ENCODE data around the gene FNDC1.

The FNDC1 gene

DNA sequence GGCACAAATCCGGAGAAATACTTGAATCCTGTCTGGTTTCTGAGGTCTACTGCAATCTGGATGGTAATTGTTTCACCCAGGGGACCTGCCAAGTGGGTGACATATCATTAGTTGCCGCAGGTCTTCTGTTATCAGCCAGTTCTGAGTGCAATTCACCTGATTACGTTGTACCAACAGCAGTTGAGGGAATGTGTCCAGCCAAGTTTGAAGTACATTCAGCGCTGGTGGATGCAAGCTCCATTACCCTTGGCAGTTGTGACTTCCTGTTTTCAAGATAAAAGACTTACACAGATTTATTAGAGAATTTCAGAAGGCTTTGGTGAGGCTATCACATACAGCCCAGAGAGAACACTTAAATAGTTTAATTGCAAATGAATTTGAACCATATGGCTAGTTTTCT lies 42.8 kb downstream of the FNDC1 start:
- peak; percentile 7 for DNase-seq (ENCODE audit: low read depth)

DNA sequence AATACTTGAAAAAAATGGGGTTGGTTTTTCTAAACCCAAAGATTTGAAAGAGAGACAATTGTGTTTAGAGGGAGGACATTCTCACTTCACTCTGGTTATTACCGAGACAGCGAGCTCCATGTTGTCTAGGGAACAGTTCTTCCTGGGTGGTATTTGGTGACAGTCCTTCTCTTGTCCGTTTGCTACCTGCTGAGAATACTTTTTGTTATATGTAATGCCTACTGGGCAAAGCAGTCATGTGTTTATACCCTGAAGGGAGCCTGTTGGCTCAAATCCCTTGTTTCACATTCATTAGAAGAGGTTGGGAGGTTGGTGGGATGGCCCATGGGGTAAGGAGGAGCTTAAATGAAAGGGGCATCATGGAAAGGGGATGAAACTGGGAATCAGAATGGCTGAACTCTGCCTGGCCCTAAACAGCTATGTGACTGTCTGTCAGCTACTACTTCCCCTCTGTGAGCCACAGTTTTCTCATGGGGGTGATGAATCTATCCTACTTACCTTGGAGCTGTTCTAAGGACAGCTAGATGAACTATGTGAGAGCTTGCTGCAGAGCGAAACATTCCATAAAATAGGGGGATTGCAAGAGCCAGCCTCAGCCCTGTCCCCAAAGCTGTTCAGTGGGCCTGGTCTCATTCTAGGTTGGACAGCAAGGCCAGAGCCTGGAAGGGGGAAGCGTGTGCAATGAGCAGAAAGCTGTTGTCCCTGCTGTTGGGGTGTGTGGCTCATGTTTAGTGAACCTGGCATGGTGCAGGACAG lies 43.5 kb downstream of the FNDC1 start:
- no peak for DNase-seq (ENCODE audit: low read depth)

GRCh38 chr6:159213405-159213804 lies 44.2 kb downstream of the FNDC1 start:
- no peak for DNase-seq (ENCODE audit: low read depth)

GRCh38 chr6:159214281-159214680 lies 45.1 kb downstream of the FNDC1 start:
- no peak for DNase-seq (ENCODE audit: low read depth)

DNA sequence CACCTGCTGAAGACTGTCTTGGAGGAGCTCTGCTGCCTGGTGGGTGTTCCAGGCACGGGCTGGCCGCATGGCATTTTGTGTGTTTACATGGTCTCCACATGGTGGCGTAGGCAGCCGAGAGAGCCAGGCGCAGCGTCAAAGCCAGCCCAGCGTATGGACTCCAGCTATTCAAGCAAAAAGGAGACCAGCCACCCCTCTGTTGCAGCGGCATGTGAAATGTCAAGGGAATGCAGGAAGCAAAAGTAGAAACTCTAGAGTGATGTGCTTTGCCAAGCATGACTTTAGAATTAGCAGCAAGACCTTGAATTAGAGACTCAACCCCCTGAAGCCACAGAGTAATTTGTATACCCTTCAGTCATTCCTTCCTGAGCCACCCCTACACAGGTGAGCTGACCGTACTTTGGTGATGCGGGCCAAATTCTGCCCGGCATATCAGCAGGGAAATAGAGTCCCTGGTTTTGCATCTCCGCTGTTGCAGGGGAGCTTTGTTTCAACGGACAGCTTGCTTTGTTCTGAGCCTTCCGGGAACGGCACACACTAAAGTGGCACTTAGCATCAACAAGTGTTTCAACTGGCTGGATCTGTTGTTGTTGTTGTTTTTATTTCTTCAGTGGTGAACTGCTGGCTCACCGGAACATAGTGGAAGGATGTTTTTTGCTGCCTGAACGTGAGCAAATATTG lies 48.5 kb downstream of the FNDC1 start:
- peak; percentile 38 for DNase-seq (ENCODE audit: low read depth)

DNA sequence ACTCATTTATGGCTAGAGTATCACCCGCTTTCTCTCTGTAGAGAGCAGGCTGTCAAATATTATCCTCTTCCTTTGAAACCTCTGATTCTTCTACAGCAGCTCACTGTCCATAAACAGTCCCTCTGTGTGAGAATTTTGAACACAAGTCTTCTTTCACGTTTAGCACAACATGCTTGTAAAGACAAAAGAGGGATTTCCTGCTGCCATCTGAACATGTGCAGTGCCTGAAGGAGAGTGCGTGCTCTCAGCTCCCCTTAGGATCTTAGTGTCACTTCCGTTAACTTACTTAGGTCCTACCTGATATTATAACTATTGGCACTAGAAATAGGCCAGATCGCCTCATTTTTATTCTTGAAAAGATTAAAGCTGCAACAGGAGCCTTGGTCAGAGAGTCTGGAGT lies 50.9 kb downstream of the FNDC1 start:
- no peak for DNase-seq (ENCODE audit: low read depth)

DNA sequence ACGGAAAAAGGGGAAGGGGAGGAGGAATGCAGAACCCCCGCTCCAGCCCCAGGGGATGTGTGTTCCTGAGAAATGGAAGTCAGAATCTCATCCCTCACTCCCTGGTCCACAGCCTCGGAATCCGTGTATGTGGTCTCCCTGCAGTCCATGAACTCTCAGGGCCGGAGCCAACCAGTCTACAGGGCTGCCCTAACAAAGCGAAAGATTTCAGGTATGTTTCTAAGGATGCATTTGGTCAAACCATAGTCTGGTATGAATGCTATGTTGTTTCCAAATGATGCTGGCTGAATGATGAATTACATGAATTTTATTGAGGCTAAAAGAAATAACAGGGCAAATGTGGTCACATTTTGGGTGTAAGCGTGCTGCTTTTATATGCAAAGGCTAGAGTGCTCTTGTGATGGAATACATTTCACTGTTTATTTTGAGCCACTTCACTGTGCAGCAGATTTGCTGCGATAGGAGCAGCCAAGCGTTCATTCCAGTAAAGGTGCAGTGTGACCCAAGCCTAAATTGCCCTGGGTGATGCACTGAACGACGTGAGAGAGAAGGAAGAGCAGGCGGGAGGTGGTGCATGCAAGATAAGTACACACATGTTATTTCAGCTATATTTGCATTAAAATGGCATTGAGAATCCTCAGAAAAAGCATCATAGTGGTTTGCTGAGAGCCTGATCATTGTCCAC lies 52.4 kb downstream of the FNDC1 start:
- no peak for DNase-seq (ENCODE audit: low read depth)

DNA sequence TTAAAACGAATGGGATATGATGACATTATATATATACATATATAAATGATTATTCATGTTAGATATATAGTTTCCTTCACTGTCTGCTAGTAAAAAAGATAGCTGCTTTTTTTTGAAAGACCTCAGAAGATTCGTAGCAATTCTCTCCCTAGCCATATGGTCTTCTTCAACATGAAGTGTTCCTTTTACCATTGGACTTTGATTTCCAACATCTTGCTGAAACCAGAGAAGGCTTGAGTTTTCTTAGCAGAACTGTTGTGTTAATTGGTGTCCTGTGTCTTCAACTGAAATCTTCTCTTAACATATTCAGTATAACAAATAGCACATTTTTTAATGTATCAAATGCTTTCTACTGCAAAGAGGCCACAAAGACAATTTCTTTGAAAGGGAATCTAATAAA lies 55.3 kb downstream of the FNDC1 start:
- no peak for DNase-seq (ENCODE audit: low read depth)

- DNase-seq (ENCODE audit: low read depth): no peak
Measured at GRCh38 chr6:159229651-159230051, 60.5 kb downstream of the FNDC1 start.

DNA sequence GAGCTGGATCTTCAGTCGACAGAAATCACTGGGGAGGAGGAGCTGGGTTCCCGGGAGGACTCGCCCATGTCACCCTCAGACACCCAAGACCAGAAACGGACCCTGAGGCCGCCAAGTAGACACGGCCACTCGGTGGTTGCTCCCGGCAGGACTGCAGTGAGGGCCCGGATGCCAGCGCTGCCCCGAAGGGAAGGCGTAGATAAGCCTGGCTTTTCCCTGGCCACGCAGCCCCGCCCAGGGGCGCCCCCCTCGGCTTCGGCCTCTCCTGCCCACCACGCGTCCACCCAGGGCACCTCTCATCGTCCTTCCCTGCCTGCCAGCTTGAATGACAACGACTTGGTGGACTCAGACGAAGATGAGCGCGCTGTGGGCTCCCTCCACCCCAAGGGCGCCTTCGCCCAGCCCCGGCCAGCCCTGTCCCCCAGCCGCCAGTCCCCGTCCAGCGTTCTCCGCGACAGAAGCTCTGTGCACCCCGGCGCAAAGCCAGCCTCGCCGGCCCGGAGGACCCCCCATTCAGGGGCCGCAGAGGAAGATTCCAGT lies 63.0 kb downstream of the FNDC1 start:
- no peak for DNase-seq (ENCODE audit: low read depth)

GRCh38 chr6:159232751-159233150 lies 63.6 kb downstream of the FNDC1 start:
- DNase-seq (ENCODE audit: low read depth): no peak

GRCh38 chr6:159233365-159234101 lies 64.3 kb downstream of the FNDC1 start:
- no peak for DNase-seq (ENCODE audit: low read depth)

GRCh38 chr6:159234102-159234553 lies 64.9 kb downstream of the FNDC1 start:
- DNase-seq (ENCODE audit: low read depth): no peak

GRCh38 chr6:159238920-159239558 lies 69.8 kb downstream of the FNDC1 start:
- DNase-seq (ENCODE audit: low read depth): no peak

DNA sequence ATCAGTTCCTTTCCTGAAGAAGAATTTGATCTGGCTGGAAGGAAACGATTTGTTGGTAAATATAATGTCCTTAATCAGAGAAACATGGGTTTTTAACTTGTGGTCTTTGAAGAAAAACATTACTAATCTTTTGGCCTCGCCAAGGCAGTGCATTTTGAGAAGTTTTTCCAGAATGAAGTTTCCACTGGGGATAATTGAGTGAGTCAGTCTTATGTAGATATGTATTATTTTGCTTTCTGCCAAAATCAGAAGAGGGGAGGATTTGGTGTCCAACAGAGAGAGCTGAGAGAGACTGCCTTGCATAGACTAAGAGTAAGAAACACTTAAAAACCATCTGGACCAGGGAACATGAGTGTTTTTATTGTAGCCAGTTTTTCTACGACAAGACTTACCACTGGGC lies 79.9 kb downstream of the FNDC1 start:
- no peak for DNase-seq (ENCODE audit: low read depth)

- DNase-seq (ENCODE audit: low read depth): no peak
Measured at GRCh38 chr6:159249752-159250151, 80.6 kb downstream of the FNDC1 start.

DNA sequence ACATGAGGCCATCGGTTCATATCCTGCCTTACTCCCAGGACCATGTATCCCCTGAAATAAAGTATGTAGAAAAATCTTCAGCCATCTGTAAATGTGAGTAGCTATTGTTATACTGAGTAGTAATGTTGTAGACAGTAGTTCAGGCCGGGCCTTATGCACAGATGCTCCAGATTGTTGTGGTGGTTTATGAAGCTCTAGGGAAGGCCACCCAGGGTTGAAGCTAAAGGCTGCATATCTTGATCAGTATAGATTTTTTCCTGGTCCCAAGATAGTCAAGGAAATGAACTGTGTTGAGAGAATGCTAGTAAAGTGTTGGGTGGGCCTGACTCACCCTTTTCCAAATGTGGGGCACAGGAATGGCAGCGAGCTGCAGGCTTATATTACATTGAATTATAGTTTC lies 81.4 kb downstream of the FNDC1 start:
- no peak for DNase-seq (ENCODE audit: low read depth)

- peak; percentile 58 for DNase-seq (ENCODE audit: low read depth)
Measured at GRCh38 chr6:159252955-159253508, 83.8 kb downstream of the FNDC1 start.

- peak; percentile 6 for DNase-seq (ENCODE audit: low read depth)
Measured at GRCh38 chr6:159254186-159254585, 85.0 kb downstream of the FNDC1 start.

DNA sequence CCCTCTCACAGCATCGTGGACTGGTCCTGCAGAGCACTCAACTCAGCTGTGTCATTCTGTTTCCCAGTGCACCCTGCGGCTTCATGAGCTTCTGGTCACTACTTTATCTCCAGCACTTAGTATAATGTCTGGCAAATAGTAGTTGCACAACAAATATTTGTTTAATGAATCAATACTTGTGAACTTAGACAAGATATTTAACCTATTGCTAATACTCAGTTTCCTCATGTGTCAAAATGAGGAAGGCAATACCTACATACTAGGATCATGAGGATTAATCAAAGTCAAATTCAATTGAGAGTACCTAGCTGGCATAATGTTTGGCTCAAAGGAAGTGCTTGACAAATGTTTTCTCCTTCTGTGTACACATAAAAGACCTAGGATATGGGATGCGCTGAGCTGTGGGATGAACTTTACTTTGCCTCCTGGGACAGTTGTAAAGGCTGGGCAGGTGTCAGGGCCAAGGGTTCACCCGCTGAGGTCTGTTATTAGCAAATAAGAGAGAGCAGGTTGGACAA lies 86.3 kb downstream of the FNDC1 start:
- no peak for DNase-seq (ENCODE audit: low read depth)

DNA sequence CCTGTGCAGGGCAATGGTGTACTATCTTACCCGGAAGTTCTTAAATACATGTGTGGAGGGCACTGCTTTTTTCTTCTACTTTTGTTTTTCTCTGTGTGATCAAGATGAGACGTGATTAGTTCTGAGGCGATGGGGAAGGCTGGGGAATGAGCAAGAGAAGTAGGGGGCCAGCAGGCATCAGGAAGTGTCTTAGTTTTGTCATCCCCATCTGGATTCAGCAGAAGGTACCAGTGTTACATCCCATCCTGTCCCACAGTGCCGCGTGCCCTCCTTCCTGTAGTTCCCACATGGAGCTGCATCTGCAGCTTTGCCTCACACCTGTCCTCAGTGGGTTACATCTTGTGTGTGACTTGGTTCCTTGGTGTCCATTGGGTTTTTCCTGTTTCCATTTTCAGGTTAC lies 86.9 kb downstream of the FNDC1 start:
- DNase-seq (ENCODE audit: low read depth): no peak
